SK-N-MC (cell line): ENCODE results near the gene PLEKHM1.

Source experiments
- DNase-seq: peaks from one replicate; pipeline ENCODE4 v3.0.0-alpha.2; 2011; ENCODE audit warnings: low read depth, low spot score
- H3K27ac ChIP-seq: fragments of 200-600 bp; sonication (generic); 2 replicates; pipeline ENCODE4 v1.5.1; 2016; ENCODE audit warnings: mixed run types
- H3K36me3 ChIP-seq: fragments of 200-600 bp; sonication (generic); 2 replicates; pipeline ENCODE4 v1.6.1; 2017; ENCODE audit warnings: antibody characterized with exemption, low read length, mixed read lengths; ENCODE audit not compliant: insufficient read depth
- H3K4me3 ChIP-seq: fragments of 200-600 bp; sonication (generic); 2 replicates; pipeline ENCODE4 v1.5.1; 2016
- H3K9ac ChIP-seq: fragments of 200-600 bp; sonication (generic); 2 replicates; pipeline ENCODE4 v1.8.0; 2017; ENCODE audit warnings: mixed run types, mixed read lengths; ENCODE audit not compliant: insufficient read length
- H3K9me3 ChIP-seq: fragments of 200-600 bp; sonication (generic); 2 replicates; pipeline ENCODE4 v1.6.1; 2017; ENCODE audit warnings: low read depth, mild to moderate bottlenecking, antibody characterized with exemption, low read length, moderate library complexity, mixed read lengths
- EZH2 ChIP-seq: fragments of 200-600 bp; sonication (generic); IDR thresholded peaks from one replicate; pipeline ENCODE4 v1.6.1; 2017; ENCODE audit warnings: antibody characterized with exemption
- FOXP2 ChIP-seq: optimal IDR thresholded peaks from 2 replicates; pipeline ENCODE3; 2011; ENCODE audit warnings: mild to moderate bottlenecking, moderate library complexity; ENCODE audit not compliant: insufficient read depth; ENCODE audit errors: extremely low read length, control extremely low read depth
- POLR2AphosphoS5 ChIP-seq: IDR thresholded peaks from 2 replicates; pipeline ENCODE4 v1.6.1; 2012; ENCODE audit warnings: mild to moderate bottlenecking, low read depth, low read length, borderline replicate concordance

The PLEKHM1 gene

GRCh38 chr17:45428931-45429338 is 61.6 kb downstream of the PLEKHM1 start:
- Histone ChIP-seq H3K4me3 (peak overlapping the region; percentile 69; the same call in 1 of the 2 replicates), H3K27ac (no peak overlapping the region), H3K9me3 (no peaks in the 10 kb centered on the region), H3K36me3 (no peaks in the 10 kb centered on the region), H3K9ac (no peak overlapping the region)
- no peak for DNase-seq
- TF ChIP-seq FOXP2 (no peak), POLR2AphosphoS5 (no peak), EZH2 (no peak)

GRCh38 chr17:45428050-45428617 is 62.4 kb downstream of the PLEKHM1 start:
- Histone ChIP-seq H3K4me3 (peak overlapping the region; percentile 69), H3K36me3 (no peaks in the 10 kb centered on the region), H3K27ac (no peak overlapping the region), H3K9me3 (no peaks in the 10 kb centered on the region), H3K9ac (no peak overlapping the region)
- no peak for TF ChIP-seq POLR2AphosphoS5
- no peak for TF ChIP-seq FOXP2
- no peak for TF ChIP-seq EZH2
- DNase-seq = peak; percentile 32

GRCh38 chr17:45427181-45427835 is 63.2 kb downstream of the PLEKHM1 start:
- H3K27ac ChIP-seq = no peak overlapping the region
- DNase-seq = no peak
- no peaks in the 10 kb centered on the region for H3K9me3 ChIP-seq
- H3K4me3 ChIP-seq = no peak overlapping the region
- H3K36me3 ChIP-seq = no peaks in the 10 kb centered on the region
- H3K9ac ChIP-seq = no peak overlapping the region
- TF ChIP-seq EZH2 = no peak
- no peak for TF ChIP-seq FOXP2
- TF ChIP-seq POLR2AphosphoS5 = no peak

GRCh38 chr17:45426561-45426960 is 64.0 kb downstream of the PLEKHM1 start:
- H3K9ac ChIP-seq = no peak overlapping the region
- H3K36me3 ChIP-seq = no peaks in the 10 kb centered on the region
- no peak overlapping the region for H3K27ac ChIP-seq
- H3K4me3 ChIP-seq = no peak overlapping the region
- TF ChIP-seq POLR2AphosphoS5 (no peak), FOXP2 (no peak), EZH2 (no peak)
- no peak for DNase-seq
- H3K9me3 ChIP-seq = no peaks in the 10 kb centered on the region

- no peak overlapping the region for H3K27ac ChIP-seq
- no peak for DNase-seq
- TF ChIP-seq FOXP2 = no peak
- no peak for TF ChIP-seq EZH2
- no peak for TF ChIP-seq POLR2AphosphoS5
- H3K36me3 ChIP-seq = no peaks in the 10 kb centered on the region
- H3K9ac ChIP-seq = no peak overlapping the region
- H3K9me3 ChIP-seq = no peaks in the 10 kb centered on the region
- no peak overlapping the region for H3K4me3 ChIP-seq
Observed at GRCh38 chr17:45425984-45426413, 64.5 kb downstream of the PLEKHM1 start.

GRCh38 chr17:45425125-45425983 is 65.2 kb downstream of the PLEKHM1 start:
- Histone ChIP-seq H3K36me3 (no peaks in the 10 kb centered on the region), H3K27ac (no peak overlapping the region), H3K9ac (no peak overlapping the region), H3K4me3 (0 out of 2 replicates have a peak overlapping the region, but pooled peaks have one; percentile 28), H3K9me3 (no peaks in the 10 kb centered on the region)
- TF ChIP-seq EZH2 (no peak), POLR2AphosphoS5 (no peak), FOXP2 (no peak)
- no peak for DNase-seq

GRCh38 chr17:45424769-45425124 is 65.8 kb downstream of the PLEKHM1 start:
- no peak overlapping the region for H3K9ac ChIP-seq
- no peak overlapping the region for H3K4me3 ChIP-seq
- no peak overlapping the region for H3K27ac ChIP-seq

GRCh38 chr17:45423975-45424335 is 66.6 kb downstream of the PLEKHM1 start:
- no peak overlapping the region for H3K4me3 ChIP-seq
- H3K27ac ChIP-seq = no peak overlapping the region

More at GRCh38 chr17:45424769-45425124, 65.8 kb downstream of the PLEKHM1 start:
- no peaks in the 10 kb centered on the region for H3K9me3 ChIP-seq
- no peak for DNase-seq
- H3K36me3 ChIP-seq = no peaks in the 10 kb centered on the region
- TF ChIP-seq FOXP2 = no peak
- TF ChIP-seq EZH2 = no peak
- no peak for TF ChIP-seq POLR2AphosphoS5

More at GRCh38 chr17:45423975-45424335, 66.6 kb downstream of the PLEKHM1 start:
- no peaks in the 10 kb centered on the region for H3K9me3 ChIP-seq
- TF ChIP-seq FOXP2 = no peak
- TF ChIP-seq POLR2AphosphoS5 = no peak
- no peak for TF ChIP-seq EZH2
- no peaks in the 10 kb centered on the region for H3K36me3 ChIP-seq
- DNase-seq = no peak
- no peak overlapping the region for H3K9ac ChIP-seq
